Sigmoid colon (tissue), 7 donors: ENCODE results near the gene GRAMD1A. TPM values are rescaled to one million over a fixed set of nuclear protein-coding genes. Genes with fewer than 3 reads are reported as not detected.
"Not testable (repeated sequence)": the region's sequence is repeated elsewhere in the genome, so short reads cannot be mapped to it uniquely, and the experiment has no call there.

Experiments used
- DNase-seq: peaks from one replicate; pipeline ENCODE4 v3.0.0-alpha.2; 2019
- H3K27ac ChIP-seq, 4 donors: fragments of 200-600 bp; sonication (generic); one replicate each; pipeline ENCODE4 v1.5.1; 2016 to 2019; ENCODE audit warnings: mild to moderate bottlenecking in 1 of 4
- H3K27me3 ChIP-seq, 3 donors: fragments of 200-600 bp; sonication (generic); one replicate each; pipeline ENCODE4 v1.5.1; 2019; ENCODE audit warnings: mild to moderate bottlenecking in 1 of 3
- H3K36me3 ChIP-seq, 4 donors: fragments of 200-600 bp; sonication (generic); one replicate each; pipeline ENCODE4 v1.5.1; 2016 to 2019
- H3K4me1 ChIP-seq, 4 donors: fragments of 200-600 bp; sonication (generic); one replicate each; pipeline ENCODE4 v1.5.1; 2017 to 2019
- H3K4me3 ChIP-seq, 4 donors: fragments of 200-600 bp; sonication (generic); one replicate each; pipeline ENCODE4 v1.5.1; 2017 to 2019; ENCODE audit warnings: mild to moderate bottlenecking in 2 of 4, moderate library complexity in 1 of 4
- H3K9me3 ChIP-seq, 4 donors: fragments of 200-600 bp in 3 of 4; sonication (generic) in 3 of 4; one replicate each; pipeline versions ENCODE4 v1.5.1 to v1.6.1; 2013 to 2019
- CTCF ChIP-seq, 4 experiments: fragments of 450-650 bp in 3 of 4; fragments of 200-600 bp in 1 of 4; IDR thresholded peaks; one replicate each; pipeline ENCODE4 v1.5.1; 2016 to 2019; ENCODE audit warnings: antibody characterized with exemption in 4 of 4, mild to moderate bottlenecking in 3 of 4, moderate library complexity in 2 of 4
- EP300 ChIP-seq, 4 donors: sonication (generic); formaldehyde crosslinking; IDR thresholded peaks; one replicate each; pipeline ENCODE4 v1.6.1; 2017; ENCODE audit warnings: antibody characterized with exemption in 4 of 4
- POLR2A ChIP-seq, 2 donors: fragments of 450-650 bp; IDR thresholded peaks; one replicate each; pipeline ENCODE4 v1.6.1; 2016; ENCODE audit warnings: antibody characterized with exemption in 2 of 2, mild to moderate bottlenecking in 2 of 2, moderate library complexity in 2 of 2
- POLR2AphosphoS5 ChIP-seq, 4 donors: sonication (generic); formaldehyde crosslinking; IDR thresholded peaks; one replicate each; pipeline ENCODE4 v1.6.1; 2017; ENCODE audit warnings: antibody characterized with exemption in 4 of 4
- WGBS, 2 donors: extraction: QIAGEN DNeasy Blood & Tissue Kit; methylation state at CpG; one replicate each; pipeline ENCODE4 v1.1.7; 2013; 5-methylcytosine and 5-hydroxymethylcytosine counted together
- intact Hi-C: fragments of 100-400 bp; cut with DNase I; formaldehyde crosslinking; loops from one replicate; pipeline ENCODE4 v1.15.1; 2023
- polyA plus RNA-seq, 3 donors: library from polyadenylated mRNA; stranded (reverse); fragments of 200-250 nt; gene quantifications; one replicate each; pipeline ENCODE4 v1.2.3, GENCODE V29; 2013
- total RNA-seq, 4 donors: library from RNA; depleted of rRNA; stranded (reverse); fragments of >200 nt; gene quantifications; one replicate each; pipeline ENCODE4 v1.1.0, GENCODE V29; 2016
- donor health status: healthy with polysubstance abuse.
- donor health status: Bipolar disorder and iron deficiency.
- donor health status: healthy.

GRAMD1A gene
- total and polyA plus RNA-seq, 7 donors, result 5.1 to 58.9 (median 30.3) TPM

GRCh38 chr19:35027851-35028599, 27.9 kb downstream of the GRAMD1A start:
- TF ChIP-seq CTCF (IDR thresholded peaks at IDR 0.05) (no peak), POLR2A (IDR thresholded peaks at IDR 0.05) (no peak), POLR2AphosphoS5 (IDR thresholded peaks at IDR 0.05) (no peak), EP300 (IDR thresholded peaks at IDR 0.05) (no peak)
- Histone ChIP-seq H3K27ac (no peak overlapping the region), H3K4me1 (peaks cover 0 to 20% (median 15%) of the 10 kb centered on the region in 4 donors), H3K27me3 (no peaks in the 10 kb centered on the region), H3K4me3 (no peak overlapping the region), H3K9me3 (no peaks in the 10 kb centered on the region), H3K36me3 (peaks cover 18 to 53% (median 33%) of the 10 kb centered on the region in 4 donors)
- DNase-seq, result no peak
- intact Hi-C loops, result no loop called here
- 77 to 89% methylated on average over 7 of the region's 7 CpGs for WGBS, 2 donors

DNA sequence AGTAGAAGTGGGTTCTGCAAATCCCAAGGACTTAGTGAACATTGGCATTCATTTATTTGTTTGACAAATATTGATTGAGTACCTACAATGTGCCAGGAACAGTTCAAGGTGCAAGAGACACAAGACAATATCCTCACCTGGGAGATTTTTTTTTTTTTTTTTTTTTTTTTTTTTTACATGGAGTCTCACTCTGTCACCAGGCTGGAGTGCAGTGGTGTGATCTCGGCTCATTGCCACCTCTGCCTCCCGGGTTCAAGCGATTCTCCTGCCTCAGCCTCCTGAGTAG, 28.4 kb downstream of the GRAMD1A start:
- H3K9me3 ChIP-seq, DNase-seq, H3K27me3 ChIP-seq, intact Hi-C loops, H3K27ac ChIP-seq, H3K4me3 ChIP-seq: not testable (repeated sequence)
- peaks cover 12 to 48% (median 27%) of the 10 kb centered on the region in 4 donors for H3K36me3 ChIP-seq
- WGBS, 2 donors, result 66 to 95% methylated on average over 3 of the region's 3 CpGs
- peaks cover 0 to 20% (median 15%) of the 10 kb centered on the region in 4 donors for H3K4me1 ChIP-seq

DNA sequence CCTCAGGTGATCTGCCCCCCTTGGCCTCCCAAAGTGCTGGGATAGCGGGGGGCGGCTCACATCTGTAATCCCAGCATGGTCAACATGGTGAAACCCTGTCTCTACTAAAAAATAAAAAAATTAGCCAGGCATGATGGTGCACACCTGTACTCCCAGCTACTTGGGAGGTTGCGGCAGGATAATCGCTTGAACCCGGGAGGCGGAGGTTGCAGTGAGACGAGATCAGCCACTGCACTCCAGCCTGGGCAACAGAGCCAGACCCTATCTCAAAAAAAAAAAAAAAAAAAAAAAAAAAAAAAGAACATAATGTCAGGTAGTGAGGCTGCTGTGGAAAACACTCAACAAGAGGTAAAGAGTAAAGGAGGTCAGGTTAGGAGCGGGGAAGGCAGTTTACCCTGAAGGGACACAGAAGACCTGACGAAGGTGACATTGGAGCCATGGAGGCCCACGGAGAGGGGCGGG, 29.2 kb downstream of the GRAMD1A start:
- H3K27ac ChIP-seq, H3K4me3 ChIP-seq, DNase-seq, H3K9me3 ChIP-seq, intact Hi-C loops, H3K27me3 ChIP-seq: not testable (repeated sequence)
- Histone ChIP-seq H3K4me1 (peaks cover 0 to 20% (median 15%) of the 10 kb centered on the region in 4 donors), H3K36me3 (peaks cover 6 to 47% (median 21%) of the 10 kb centered on the region in 4 donors)
- 60 to 71% methylated on average over 11 of the region's 11 CpGs for WGBS, 2 donors

DNA sequence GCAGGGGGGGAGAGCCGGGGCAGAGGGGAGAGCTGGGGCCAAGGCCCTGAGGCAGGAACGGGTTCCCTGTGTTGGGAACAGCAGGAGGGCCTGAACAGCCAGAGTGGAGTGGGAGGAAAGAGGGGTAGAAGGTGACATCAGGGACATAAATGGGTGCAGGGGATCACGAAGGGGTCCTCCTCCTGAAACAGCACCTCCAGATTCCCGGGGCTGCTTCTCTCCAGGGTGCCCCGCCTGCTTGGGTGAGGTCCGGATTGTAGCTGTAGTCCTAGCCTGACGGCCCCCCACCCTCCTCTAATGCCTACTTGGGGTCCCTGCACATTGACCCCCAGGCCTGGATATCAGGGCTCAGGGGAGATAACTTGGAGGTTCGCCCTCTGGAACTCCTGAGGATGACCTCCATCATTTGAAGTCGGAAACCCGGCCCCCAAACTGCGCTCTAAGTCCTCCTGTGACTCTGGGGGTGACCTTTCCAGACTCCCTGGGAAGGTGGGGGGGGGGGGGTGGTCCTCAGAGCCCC, 29.7 kb downstream of the GRAMD1A start:
- Histone ChIP-seq H3K9me3 (no peaks in the 10 kb centered on the region), H3K36me3 (peaks cover 6 to 42% (median 17%) of the 10 kb centered on the region in 4 donors), H3K4me3 (peak overlapping the region in 3 of 4 donors; percentile 57 to 68 (median 63)), H3K4me1 (peaks cover 0 to 20% (median 15%) of the 10 kb centered on the region in 4 donors), H3K27ac (peak overlapping the region; percentile 6 to 62 (median 42)), H3K27me3 (no peaks in the 10 kb centered on the region)
- intact Hi-C loops, result no loop called here
- TF ChIP-seq POLR2A (IDR thresholded peaks at IDR 0.05) (no peak), POLR2AphosphoS5 (IDR thresholded peaks at IDR 0.05) (no peak), EP300 (IDR thresholded peaks at IDR 0.05) (no peak), CTCF (IDR thresholded peaks at IDR 0.05) (no peak)
- 7 to 17% methylated on average over 11 of the region's 11 CpGs for WGBS, 2 donors
- DNase-seq, result no peak

GRCh38 chr19:35030257-35031071, 30.3 kb downstream of the GRAMD1A start, which contains the start of gene SCN1B:
SCN1B (plus strand) TSS chr19:35030470; CDS start chr19:35030821, 351 bp downstream.
- no peaks in the 10 kb centered on the region for H3K9me3 ChIP-seq
- WGBS, 2 donors, result 1% methylated on average over 118 of the region's 118 CpGs
- H3K27ac ChIP-seq, result peak within 1 kb of the TSS; percentile 50 to 65 (median 57)
- no peak for TF ChIP-seq POLR2AphosphoS5 (IDR thresholded peaks at IDR 0.05)
- TF ChIP-seq EP300 (IDR thresholded peaks at IDR 0.05), result no peak
- no peak for TF ChIP-seq CTCF (IDR thresholded peaks at IDR 0.05)
- no peak for TF ChIP-seq POLR2A (IDR thresholded peaks at IDR 0.05)
- intact Hi-C loops, result no loop called here
- peaks cover 0 to 20% (median 15%) of the 10 kb centered on the region in 4 donors for H3K4me1 ChIP-seq
- no peak for DNase-seq
- peaks cover 4 to 36% (median 11%) of the 10 kb centered on the region in 4 donors for H3K36me3 ChIP-seq
- H3K4me3 ChIP-seq, result peak within 1 kb of the TSS; percentile 40 to 68 (median 60)
- H3K27me3 ChIP-seq, result no peaks in the 10 kb centered on the region
